NCI-H82 treated with DMSO at 0.1 percent for 48 hours (cell line): ENCODE measurements around the gene OTUB2.

Source experiments
- DNase-seq: peaks from one replicate; lab custom pipeline; 2025; ENCODE audit not compliant: unreplicated experiment; lab: John Stamatoyannopoulos, UW

The OTUB2 gene

DNA sequence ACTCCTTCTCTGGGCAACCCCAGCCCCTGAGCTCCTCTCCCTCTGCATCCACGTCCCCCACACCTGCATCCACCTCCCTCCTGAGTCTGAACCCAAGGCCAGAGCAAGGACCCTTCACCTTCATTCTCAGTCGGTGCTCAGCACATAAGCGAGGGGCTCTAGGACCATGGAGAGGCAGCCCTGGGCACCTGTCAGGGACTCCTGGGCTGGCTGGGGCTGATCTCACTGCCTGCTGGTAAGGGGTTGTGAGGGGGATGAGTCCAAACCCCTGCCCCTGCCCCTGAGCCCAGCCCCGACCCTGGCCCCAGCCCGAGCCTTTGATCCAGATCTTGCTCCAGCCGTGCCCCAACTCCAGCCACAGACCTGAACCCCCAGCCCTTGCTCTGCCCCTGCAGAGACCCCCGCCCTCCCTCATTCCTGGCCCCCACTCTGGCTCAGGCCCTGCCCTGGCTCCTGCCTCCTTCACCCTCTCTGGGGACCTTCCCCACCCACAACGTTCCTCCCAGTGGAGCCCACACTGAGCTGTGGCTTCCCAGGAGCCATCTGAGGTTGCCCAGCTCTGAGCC lies 29.9 kb upstream of the OTUB2 start:
- no peak for DNase-seq

DNA sequence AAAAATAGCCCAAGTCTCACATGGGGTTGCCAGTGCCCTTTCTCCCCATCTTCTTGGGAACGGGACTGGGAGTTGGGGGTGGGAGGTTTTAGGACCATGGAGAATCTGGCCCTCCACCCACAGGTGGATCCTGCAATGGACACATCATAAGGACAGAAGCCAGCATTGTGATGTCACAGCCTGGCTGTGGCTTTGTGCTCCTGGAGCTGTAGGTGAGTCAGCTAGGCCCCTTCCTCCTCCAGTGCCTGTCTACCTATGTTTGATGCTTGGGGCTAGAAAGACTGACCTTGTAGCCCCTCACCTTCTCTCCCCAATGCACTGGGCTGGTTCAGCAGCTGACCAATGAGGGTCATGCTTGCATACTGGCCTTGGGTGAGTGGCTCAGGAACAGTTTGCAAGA lies 29.1 kb upstream of the OTUB2 start, which contains the start of gene CCDC197:
Gene CCDC197, plus strand, starts transcription at position 220 of the 400 bp plus-strand sequence. CDS start 831 bp downstream, outside the sequence.
- DNase-seq, result no peak

DNA sequence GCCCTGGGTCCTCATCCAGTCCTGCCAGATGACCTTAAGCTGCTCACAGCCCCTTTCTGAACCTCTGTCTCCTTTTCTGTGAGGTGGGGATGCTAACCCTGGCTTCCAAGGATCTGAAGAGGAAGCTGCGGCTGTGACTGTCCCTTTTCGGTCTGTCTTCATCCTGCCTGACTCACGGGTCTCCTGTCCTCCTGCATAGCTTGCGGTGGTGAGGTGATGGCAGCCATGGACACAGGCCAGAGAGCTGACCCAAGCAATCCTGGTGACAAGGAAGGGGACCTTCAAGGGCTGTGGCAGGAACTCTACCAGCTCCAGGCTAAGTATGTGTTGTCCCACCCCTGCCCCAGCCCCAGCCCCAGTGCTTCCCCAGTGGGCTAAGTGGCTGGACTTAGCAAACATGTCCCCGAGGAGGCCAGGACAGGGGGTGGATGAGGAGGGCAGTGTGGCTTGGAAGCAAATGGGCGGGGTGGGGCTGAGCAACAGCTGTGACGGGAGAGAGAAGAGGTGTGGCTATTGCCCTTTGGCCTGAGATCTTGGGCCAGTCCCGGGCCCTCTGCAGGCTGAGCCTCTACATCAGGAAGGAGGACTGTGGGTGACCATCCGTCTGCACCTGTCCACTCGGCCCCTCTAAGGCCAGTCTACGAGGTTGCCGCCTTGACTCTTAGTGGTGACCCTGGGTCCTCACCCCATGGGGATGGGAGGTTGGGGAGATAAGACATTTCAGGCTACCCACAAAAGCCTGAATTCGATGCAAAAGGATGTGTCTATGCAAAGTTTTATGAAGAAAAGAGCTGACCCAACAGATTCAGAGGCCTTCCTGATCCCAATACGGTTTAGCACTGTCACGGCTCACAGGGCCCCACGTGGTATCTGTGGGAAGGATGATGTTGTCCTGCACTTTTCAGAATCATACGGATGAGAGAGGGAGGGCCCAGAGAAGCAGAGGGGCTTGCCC lies 27.9 kb upstream of the OTUB2 start:
- no peak for DNase-seq

DNA sequence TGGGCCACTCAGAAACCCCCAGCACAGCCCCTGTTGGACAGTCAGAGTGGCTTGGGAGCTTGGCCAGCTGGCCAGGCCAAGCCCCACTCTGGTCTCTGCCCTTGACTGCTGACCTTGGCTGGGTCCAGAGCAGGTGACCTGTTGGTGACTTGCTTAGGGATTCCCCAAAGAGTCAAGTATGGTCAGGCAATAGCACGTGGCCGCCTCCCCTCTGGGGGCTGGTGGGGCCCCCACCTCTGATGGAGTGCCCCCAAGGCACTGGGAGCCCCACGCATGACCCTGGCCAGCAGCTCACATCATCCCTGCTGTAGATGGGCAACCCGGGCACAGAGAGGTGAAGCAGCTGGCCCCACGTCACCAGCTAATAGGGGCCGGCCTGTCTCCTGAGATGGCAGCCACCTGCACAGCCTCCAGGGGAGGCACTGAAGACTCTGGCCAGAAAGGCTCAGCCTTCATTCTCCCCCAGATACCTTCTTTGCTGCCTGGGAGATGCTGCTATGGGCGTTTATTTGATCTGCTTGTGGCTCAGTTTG lies 27.2 kb upstream of the OTUB2 start:
- DNase-seq, result no peak

DNA sequence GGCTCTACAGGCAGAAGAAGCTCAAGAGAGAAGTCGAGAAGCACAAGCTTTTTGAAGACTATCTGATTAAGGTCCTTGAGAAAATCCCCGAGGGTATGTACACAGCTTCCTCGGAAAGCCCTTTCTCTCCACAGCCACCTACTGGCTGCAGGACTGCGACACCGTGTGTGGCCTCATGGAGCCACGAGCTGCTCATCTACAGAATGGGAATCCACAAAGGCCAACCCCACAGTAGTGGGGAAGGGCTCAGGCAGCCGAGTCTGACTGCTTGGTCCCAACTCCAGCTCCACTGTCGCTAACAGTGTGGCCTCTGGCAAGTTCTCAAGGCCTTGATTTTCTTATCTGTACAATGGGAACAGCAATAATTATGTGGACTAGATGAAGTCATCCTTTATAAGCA lies 26.6 kb upstream of the OTUB2 start:
- DNase-seq, result no peak

DNA sequence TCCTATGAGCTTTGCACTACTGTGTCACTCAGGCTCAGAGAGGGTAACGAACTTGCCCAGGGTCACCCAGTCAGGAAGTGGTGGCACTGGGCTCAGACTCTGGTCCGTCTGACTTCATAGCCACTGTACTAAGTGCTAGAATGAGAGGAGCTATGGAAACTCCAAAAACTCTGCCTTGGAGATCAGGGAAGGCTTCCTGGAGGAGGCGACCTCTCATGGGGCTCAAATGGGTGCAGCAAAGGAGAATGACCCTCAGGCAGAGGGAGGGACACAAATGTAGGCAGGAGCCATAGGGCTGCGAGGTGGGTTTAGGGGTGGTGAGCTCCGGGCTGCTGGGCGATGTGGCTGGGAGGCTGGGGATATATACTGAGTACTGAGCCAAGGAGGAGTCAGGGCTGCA lies 25.9 kb upstream of the OTUB2 start:
- no peak for DNase-seq

DNA sequence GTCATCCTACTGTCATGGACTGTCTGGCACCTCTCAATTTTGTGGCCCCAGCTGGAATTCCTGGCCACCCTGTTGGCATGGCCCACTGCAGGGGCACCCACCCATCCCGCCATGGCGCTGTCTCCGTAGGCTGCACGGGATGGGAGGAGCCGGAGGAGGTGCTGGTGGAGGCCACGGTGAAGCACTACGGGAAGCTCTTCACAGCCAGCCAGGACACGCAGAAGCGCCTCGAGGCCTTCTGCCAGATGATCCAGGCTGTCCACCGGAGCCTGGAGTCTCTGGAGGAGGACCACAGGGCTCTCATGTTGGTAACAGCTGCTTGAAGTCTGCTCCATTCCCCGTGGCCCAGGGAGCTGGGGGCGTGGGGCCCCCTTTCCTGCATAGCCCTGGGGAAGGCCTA lies 25.1 kb upstream of the OTUB2 start:
- no peak for DNase-seq

DNA sequence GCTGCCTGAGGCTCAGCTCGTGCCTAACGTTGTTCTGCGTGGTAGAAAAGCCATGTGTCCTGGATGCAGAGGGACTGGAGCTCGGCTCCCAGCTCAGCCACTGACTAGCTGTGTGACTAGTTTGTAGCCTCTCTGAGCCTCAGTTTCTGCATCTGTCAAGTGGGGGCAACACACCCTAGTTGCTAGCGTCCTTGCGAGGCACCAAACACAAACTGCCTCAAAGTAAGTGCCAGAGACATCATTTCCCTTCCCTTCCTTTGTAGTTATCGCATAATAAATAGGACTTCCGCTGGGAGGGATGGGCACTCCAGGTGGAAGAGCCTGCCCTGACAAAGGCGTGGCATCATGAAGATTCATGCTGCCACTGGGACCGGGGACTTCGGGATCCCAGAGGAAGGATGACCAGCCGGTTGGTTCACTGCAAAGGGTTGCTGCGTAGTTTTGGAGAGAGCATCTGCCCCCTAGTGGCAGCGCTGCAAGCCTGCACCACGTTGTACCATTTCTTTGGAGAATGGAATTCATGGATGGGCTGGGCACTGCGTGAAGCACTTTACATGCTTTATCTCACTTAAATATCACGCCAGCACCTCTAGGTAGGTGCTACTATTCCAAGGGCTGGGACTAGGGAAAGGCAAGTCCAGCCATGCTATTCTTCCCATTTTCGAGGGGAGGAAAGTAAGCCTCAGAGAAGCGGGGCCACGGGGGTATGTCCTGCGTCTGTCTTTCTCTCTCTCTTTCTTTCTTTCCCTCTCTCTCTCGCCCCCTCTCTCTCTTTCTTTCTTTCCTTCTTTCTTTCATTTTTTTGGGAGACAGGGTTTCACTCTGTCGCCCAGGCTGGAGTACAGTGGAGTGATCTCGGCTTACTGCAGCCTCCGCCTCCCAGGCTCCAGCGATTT lies 24.4 kb upstream of the OTUB2 start:
- peak; percentile 8 for DNase-seq

DNA sequence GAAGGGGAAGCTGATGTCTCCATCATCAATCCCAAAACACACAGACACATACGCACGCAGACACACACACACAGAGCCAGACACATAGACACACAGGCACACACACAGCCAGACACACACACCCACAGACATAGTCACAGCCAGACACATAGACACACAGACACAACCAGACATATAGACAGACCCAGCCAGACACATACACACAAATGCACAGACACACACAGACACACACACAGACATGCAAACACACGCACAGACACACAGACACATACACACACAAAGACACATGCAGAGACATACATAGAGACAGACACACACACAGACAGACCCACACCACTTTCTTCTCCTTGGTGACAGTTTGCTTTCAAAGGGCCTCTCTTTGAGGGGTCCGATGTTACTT lies 22.7 kb upstream of the OTUB2 start:
- DNase-seq, result no peak

DNA sequence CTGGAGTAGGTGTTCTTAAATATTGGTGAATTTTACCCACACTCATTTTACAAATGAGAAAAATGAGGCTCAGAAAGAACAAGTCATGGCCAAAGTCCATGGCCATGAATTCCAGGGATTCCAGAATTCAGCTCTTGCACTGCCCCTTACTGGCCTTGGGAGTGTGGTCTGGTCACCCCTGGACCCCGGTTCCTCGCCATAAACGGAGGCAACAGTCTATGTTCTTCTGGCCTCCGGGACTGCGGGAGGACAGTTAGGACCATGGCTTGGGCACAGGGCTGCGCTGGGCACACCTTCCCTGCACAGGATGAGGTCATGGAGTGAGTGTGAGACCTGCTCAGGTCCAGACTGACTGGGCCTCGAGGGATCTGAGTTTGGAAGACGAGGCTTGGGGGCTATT lies 22.1 kb upstream of the OTUB2 start:
- DNase-seq, result no peak

DNA sequence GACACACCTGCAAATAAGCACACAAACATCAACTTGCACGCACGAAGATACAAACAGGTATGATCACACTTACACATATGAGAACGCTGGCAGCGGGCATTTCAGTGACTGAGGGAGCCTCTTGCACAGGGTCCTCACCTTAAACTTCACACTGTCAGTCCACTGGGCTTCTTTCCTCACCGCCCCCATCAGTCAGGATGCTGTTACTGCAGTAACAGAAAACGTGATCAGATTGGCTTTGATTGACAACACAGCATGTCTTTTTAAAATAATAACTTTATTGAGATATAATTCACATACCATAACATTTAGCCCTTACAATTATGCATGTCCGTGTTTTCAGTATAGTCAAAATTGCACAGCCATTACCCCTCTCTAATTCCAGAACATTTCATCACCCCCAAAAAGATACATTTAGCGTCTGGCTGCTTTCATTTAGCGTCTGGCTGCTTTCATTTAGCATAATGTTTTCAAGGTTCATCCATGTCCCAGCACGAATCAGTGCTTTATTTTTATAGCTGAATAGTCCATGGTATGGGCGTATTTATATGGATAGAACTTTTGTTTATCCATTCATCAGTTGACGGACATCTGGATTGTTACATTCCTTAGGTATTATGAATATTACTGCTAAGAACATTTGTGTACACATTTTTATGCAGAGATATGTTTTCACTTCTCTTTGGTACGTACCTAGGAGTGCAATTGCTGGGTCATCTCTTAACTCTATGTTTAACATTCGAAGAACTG lies 20.6 kb upstream of the OTUB2 start:
- DNase-seq, result no peak

DNA sequence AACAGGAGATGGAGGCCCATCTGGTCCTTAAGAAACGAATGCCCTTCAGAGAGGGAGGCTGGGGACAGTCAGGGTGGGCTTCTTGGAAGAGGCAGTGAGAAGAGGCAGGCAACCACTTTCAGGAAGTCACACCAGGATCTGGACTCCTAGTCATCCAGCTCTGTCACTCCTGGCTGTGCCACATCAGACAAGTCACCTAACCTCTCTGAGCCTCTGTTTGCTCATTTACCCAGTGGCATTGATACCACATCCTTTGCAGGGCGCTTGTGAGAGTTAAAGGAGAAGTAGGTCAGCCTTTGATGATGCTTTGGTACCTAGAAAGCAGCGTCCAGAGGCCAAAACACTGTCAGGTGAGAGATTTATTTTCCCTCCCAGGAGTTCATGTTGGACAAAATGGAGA lies 17.9 kb upstream of the OTUB2 start:
- no peak for DNase-seq

DNA sequence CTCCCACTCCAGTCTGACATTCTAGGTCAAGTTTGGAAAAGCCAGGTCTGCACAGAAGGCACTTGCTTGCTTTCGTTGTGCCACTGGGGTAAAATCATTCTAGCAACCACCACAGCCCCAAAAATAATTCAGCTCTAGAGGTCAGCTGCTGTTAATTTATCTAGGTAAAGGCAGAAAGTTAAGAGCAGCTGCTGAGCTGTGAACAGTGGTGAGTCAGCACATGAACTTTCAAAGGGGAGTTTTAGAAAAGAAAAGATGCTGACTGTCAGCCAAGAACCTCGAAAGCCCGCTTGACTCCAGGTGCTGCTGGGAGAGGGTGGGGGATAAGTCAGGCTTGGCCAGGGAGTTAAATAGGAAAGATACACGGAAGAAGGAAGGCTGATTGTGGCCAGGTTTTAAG lies 16.4 kb upstream of the OTUB2 start:
- no peak for DNase-seq

DNA sequence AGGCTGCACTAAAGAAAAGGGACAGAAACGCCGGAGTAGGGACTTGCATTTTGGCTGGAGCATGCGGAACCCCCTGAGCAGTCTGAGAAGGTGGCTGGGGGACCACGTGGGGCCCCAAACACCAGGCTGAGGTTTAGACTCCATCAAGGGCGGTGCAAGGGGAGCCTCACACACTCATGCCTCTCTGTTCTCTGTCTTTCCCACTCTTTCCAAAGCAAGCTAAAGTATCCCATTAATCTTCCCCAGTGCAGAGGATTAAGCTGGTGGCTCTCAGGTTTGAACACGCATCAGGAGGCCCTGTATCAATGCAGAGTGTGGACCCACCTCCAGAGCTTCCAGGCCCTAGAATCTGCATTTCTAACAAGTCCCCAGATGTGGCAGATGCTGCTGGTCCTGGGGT lies 15.5 kb upstream of the OTUB2 start:
- no peak for DNase-seq

DNA sequence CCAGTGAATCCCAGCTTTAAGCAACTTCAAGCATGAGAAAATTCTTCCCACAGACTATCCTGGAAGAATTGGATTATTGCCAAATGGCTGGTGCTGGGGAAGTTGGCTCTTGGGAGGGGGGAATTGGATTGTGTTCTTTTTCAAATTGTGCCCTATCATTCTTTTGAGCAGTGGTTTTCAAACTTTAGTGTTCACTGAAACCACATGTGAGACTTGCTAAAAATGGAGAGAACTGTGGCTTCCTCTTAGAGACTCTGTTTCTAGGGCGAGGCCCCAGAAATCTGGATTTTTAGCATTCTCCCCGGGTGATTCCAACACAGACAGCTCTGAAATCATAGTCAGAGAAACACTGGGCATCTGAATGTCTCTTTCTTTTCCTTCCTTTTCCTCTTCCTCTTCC lies 14.3 kb upstream of the OTUB2 start:
- DNase-seq, result no peak

DNA sequence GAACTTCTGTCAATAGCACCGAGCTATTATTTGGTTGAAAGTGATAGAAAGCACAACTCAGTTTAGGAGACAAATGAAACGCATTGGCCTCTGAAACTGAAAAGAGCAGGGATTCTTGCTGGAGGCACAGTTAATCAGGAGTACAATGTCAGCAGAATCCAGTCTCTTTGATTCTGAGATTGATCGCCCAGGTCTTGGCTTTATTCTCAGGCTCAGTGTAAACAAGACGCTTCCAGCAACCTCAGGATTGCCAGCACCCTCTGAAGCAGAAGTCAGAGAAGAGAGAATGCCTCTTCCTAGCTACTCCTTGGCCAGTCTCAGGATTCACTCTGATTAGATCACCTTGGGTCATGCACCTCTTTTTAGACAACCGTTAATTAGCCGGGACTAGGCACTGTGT lies 11.8 kb upstream of the OTUB2 start:
- no peak for DNase-seq

DNA sequence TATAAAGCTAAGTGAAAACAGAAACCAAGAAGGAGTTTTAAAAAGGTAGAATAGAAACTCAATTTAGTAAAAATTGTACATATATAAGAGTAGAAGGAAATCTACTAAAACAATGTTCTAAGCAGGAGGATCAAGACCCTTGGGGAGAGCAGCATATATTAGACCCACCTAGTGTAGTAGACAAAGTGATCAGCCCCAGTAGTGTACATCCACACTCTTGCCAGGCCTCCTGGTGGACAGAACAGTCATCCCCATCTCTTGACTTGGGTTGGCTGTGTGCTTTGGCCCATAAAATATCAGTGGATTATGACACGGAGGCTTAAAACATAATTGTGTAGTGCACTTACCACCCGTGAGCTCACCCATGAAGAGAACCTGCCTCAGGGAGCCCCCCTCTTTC lies 10.9 kb upstream of the OTUB2 start:
- no peak for DNase-seq

DNA sequence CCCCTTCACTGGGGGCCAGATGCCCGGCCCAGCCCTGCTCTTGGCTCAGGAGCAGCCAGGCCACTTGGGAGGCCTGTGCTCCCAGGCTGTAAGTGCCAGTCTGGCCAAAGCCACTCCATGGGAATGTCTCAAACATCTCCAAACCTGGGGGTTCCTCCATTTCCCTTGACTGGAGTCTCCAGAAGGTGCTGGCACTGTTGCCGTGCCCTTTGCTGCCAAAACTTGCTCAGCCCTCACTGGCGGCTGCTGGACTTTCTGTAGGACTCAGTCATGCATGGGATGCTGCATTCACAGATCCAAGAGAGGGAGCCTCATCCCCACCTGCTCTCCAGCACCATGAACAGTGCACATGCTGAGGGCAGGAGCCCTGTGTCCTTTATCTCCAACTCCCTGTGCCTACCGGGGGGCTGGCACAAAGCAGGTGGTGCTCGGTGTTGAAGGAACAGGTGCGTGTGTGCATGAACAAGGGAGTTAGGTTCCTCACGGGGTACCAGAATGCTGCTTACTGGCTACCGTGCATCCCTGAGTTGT lies 9.6 kb upstream of the OTUB2 start:
- no peak for DNase-seq

DNA sequence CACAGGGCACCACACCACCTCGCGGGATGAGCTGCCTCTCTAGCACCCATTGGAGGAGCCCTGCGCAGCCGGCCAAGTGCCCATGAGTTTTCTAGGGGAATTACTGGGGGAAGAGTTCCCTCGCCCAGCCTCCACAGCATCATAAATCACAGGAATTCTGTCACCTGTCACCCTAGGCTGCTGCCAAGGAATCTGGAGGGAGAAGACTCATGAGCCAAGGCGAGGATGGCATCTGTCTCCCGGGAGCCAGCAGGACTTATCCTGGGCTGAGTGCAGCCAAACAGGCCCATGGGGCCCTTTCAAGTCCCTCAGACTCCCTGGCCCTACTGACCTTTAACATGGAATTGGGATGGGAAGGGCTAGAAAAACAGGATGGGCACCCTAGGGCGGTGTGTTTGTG lies 7.8 kb upstream of the OTUB2 start:
- no peak for DNase-seq

DNA sequence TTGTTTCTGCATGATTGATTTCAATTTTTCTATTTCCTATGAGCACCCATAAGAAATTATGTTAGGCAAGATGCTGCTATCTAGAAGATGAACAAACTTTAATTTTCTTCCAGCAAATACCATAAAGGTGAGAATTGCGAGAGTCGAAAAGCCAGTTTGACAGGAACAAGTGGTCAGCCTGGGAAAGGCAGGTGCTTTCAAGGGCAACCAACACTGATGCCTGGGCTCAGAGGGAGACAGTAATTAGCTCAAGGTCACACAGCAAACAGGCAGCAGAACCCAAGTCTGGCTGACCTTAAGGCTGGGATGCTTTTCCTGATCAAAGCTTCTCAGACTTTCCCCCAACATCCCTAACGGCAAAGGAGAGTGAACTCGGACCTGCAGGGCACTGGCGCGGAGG lies 6.8 kb upstream of the OTUB2 start:
- no peak for DNase-seq
